CD4-positive, CD25-positive, alpha-beta regulatory T cell (primary cell): ENCODE results near the gene RTTN. TPM values are rescaled to one million over a fixed set of nuclear protein-coding genes. Genes with fewer than 3 reads are reported as not detected.

ENCODE experiments used
- ATAC-seq, 2 donors: fragments of 150-1000 bp; cut with Tn5 transposase; one replicate each; pipeline ENCODE4 v1.10.0; 2021; ENCODE audit warnings: low read depth in 2 of 2, moderate number of reproducible peaks in 2 of 2, moderate library complexity in 1 of 2
- DNase-seq, 3 donors: peaks; one replicate each; pipeline versions ENCODE4 v3.0.0 to v3.0.0-alpha.2; 2012 to 2022; ENCODE audit warnings: mixed read lengths in 1 of 3
- H3K27ac ChIP-seq: one replicate; pipeline ENCODE4 v1.7.0; 2013; ENCODE audit warnings: mild to moderate bottlenecking, low read length; ENCODE audit not compliant: insufficient read depth, poor library complexity, severe bottlenecking
- H3K27me3 ChIP-seq: one replicate; pipeline ENCODE4 v1.7.0; 2013; ENCODE audit warnings: low read length; ENCODE audit not compliant: control insufficient read depth, insufficient read depth
- H3K36me3 ChIP-seq: one replicate; pipeline ENCODE4 v1.7.0; 2013; ENCODE audit warnings: mild to moderate bottlenecking, low read length, moderate library complexity; ENCODE audit not compliant: control insufficient read depth, insufficient read depth
- H3K4me1 ChIP-seq: 2 replicates; pipeline ENCODE4 v1.7.0; 2013; ENCODE audit warnings: mild to moderate bottlenecking, low read length; ENCODE audit not compliant: insufficient read depth, control insufficient read depth, poor library complexity, severe bottlenecking
- H3K4me3 ChIP-seq: one replicate; pipeline ENCODE4 v1.7.0; 2013; ENCODE audit warnings: low read depth, mild to moderate bottlenecking, low read length, moderate library complexity
- H3K9me3 ChIP-seq, 2 experiments: 1 replicate in 1 of 2; 2 replicates in 1 of 2; pipeline ENCODE4 v1.7.0; 2013; ENCODE audit warnings: low read length in 2 of 2, mild to moderate bottlenecking in 1 of 2, moderate library complexity in 1 of 2; ENCODE audit not compliant: control insufficient read depth in 2 of 2
- H3K27ac Mint-ChIP-seq, 3 donors: one replicate each; pipeline ENCODE4 v1.8.0; 2020 to 2022; ENCODE audit warnings: mild to moderate bottlenecking in 3 of 3, mixed read lengths in 3 of 3, moderate library complexity in 2 of 3
- H3K27me3 Mint-ChIP-seq: one replicate; pipeline ENCODE4 v1.8.0; 2022; ENCODE audit warnings: mild to moderate bottlenecking, mixed read lengths
- H3K36me3 Mint-ChIP-seq: one replicate; pipeline ENCODE4 v1.8.0; 2020; ENCODE audit warnings: mixed read lengths
- H3K4me1 Mint-ChIP-seq, 4 donors: one replicate each; pipeline ENCODE4 v1.8.0; 2020 to 2022; ENCODE audit warnings: mixed read lengths in 4 of 4, mild to moderate bottlenecking in 1 of 4
- H3K4me3 Mint-ChIP-seq, 4 donors: one replicate each; pipeline ENCODE4 v1.8.0; 2020 to 2022; ENCODE audit warnings: mild to moderate bottlenecking in 4 of 4, mixed read lengths in 4 of 4, moderate library complexity in 3 of 4
- H3K9me3 Mint-ChIP-seq, 7 donors: one replicate each; pipeline ENCODE4 v1.8.0; 2020 to 2022; ENCODE audit warnings: mixed read lengths in 7 of 7, mild to moderate bottlenecking in 3 of 7, moderate library complexity in 2 of 7
- polyA plus RNA-seq, 4 donors: library from polyadenylated mRNA; unstranded; fragments of 300-500 nt; fragmentation: Illumina TruSeq; gene quantifications; one replicate each; pipeline ENCODE4 v1.2.3, GENCODE V29; 2021
- total RNA-seq: library from RNA; stranded (reverse); gene quantifications from one replicate; pipeline ENCODE4 v1.2.3, GENCODE V29; 2022

The RTTN gene
- total and polyA plus RNA-seq, 5 donors from 2014 or later = 3.2 to 36.4 (median 4.8) TPM

DNA sequence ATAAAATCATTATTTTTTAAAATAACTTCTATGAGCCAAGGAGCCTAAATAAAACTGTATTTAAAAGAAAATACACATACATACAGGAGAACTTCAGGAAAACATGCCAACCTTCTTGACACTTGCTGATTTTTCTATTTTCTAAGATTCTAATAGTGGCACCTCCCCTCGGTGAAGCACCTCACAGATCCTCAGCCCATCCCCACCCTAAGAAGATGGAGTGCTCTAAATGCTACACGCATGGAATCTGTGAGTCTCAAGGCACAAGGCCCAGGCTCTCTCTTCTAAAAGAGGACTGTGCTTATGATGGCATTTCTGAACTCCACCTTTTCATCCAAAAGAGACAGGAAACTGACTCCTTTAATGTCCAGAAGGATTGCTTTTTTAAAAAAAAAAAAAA is 56.3 kb downstream of the RTTN start:
- Mint-ChIP-seq H3K27me3 (no peaks in the 10 kb centered on the region), H3K27ac (peak overlapping the region in 1 of 3 donors; percentile 33), H3K4me3 (no peak overlapping the region), H3K36me3 (peaks cover 45% of the 10 kb centered on the region), H3K9me3 (no peaks in the 10 kb centered on the region), H3K4me1 (peaks cover 0 to 16% (median 9%) of the 10 kb centered on the region in 4 donors)
- H3K4me3 ChIP-seq = no peak overlapping the region
- ATAC-seq (no peak), DNase-seq (no peak)
- no peak overlapping the region for H3K27ac ChIP-seq
- no peaks in the 10 kb centered on the region for H3K9me3 ChIP-seq
- no peaks in the 10 kb centered on the region for H3K4me1 ChIP-seq
- no peaks in the 10 kb centered on the region for H3K27me3 ChIP-seq
- H3K36me3 ChIP-seq = peaks cover 51% of the 10 kb centered on the region

GRCh38 chr18:70148039-70148938 is 57.2 kb downstream of the RTTN start:
- H3K27ac ChIP-seq = no peak overlapping the region
- ATAC-seq = no peak

DNA sequence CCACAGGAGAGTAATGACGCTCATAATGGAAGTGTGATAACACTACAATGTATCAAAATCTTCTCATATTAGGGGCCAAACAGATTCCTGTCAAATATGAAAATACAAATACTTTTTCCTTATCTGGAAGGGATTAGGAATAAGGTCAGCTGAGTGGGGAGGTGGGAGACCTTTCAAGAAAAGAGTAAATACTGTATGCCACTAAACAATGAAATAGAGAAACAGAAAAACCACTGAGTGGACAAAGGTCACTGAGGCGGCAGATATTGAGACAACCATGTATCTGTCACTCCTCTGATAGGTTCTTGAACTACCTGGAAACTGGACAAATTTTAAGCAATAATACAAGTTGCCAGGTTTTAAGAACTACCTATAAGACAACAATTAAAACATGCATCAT is 59.3 kb downstream of the RTTN start:
- H3K27ac Mint-ChIP-seq = no peak overlapping the region
- no peak for ATAC-seq
- H3K36me3 ChIP-seq = peaks cover 60% of the 10 kb centered on the region
- no peak for DNase-seq
- no peaks in the 10 kb centered on the region for H3K9me3 ChIP-seq
- no peak overlapping the region for H3K27ac ChIP-seq
- H3K36me3 Mint-ChIP-seq = peaks cover 55% of the 10 kb centered on the region
- no peak overlapping the region for H3K4me3 Mint-ChIP-seq
- no peak overlapping the region for H3K4me3 ChIP-seq
- H3K4me1 ChIP-seq = no peaks in the 10 kb centered on the region
- H3K27me3 ChIP-seq = no peaks in the 10 kb centered on the region
- H3K27me3 Mint-ChIP-seq = no peaks in the 10 kb centered on the region
- H3K4me1 Mint-ChIP-seq = peaks cover 0 to 5% (median 0%) of the 10 kb centered on the region in 4 donors
- no peaks in the 10 kb centered on the region for H3K9me3 Mint-ChIP-seq

More at GRCh38 chr18:70148039-70148938, 57.2 kb downstream of the RTTN start:
- peak overlapping the region in 1 of 3 donors; percentile 24 for H3K27ac Mint-ChIP-seq
- H3K4me1 Mint-ChIP-seq = peaks cover 0 to 12% (median 9%) of the 10 kb centered on the region in 4 donors
- H3K4me3 Mint-ChIP-seq = no peak overlapping the region
- DNase-seq = no peak
- peaks cover 50% of the 10 kb centered on the region for H3K36me3 Mint-ChIP-seq
- H3K9me3 Mint-ChIP-seq = no peaks in the 10 kb centered on the region
- no peaks in the 10 kb centered on the region for H3K27me3 Mint-ChIP-seq
- no peaks in the 10 kb centered on the region for H3K27me3 ChIP-seq
- H3K36me3 ChIP-seq = peaks cover 52% of the 10 kb centered on the region
- H3K9me3 ChIP-seq = no peaks in the 10 kb centered on the region
- H3K4me1 ChIP-seq = no peaks in the 10 kb centered on the region
- no peak overlapping the region for H3K4me3 ChIP-seq

- peaks cover 47% of the 10 kb centered on the region for H3K36me3 Mint-ChIP-seq
These were observed 63.5 kb downstream of the RTTN start for GRCh38 chr18:70142001-70142400.

GRCh38 chr18:70139138-70139537 is 66.3 kb downstream of the RTTN start:
- Mint-ChIP-seq H3K27ac (no peak overlapping the region), H3K9me3 (no peaks in the 10 kb centered on the region), H3K36me3 (peaks cover 38% of the 10 kb centered on the region), H3K4me1 (peaks cover 0 to 5% (median 1%) of the 10 kb centered on the region in 4 donors), H3K4me3 (no peak overlapping the region), H3K27me3 (no peaks in the 10 kb centered on the region)
- no peaks in the 10 kb centered on the region for H3K9me3 ChIP-seq
- H3K4me1 ChIP-seq = no peaks in the 10 kb centered on the region
- peaks cover 22% of the 10 kb centered on the region for H3K36me3 ChIP-seq
- no peak for ATAC-seq
- H3K27ac ChIP-seq = no peak overlapping the region
- no peak overlapping the region for H3K4me3 ChIP-seq
- no peaks in the 10 kb centered on the region for H3K27me3 ChIP-seq
- DNase-seq = no peak

More at GRCh38 chr18:70142001-70142400, 63.5 kb downstream of the RTTN start:
- ATAC-seq = no peak
- H3K4me3 ChIP-seq = no peak overlapping the region
- Mint-ChIP-seq H3K27me3 (no peaks in the 10 kb centered on the region), H3K4me3 (no peak overlapping the region), H3K27ac (no peak overlapping the region), H3K4me1 (peaks cover 0 to 5% (median 1%) of the 10 kb centered on the region in 4 donors), H3K9me3 (no peaks in the 10 kb centered on the region)
- H3K27ac ChIP-seq = no peak overlapping the region
- H3K27me3 ChIP-seq = no peaks in the 10 kb centered on the region
- H3K36me3 ChIP-seq = peaks cover 34% of the 10 kb centered on the region
- H3K4me1 ChIP-seq = no peaks in the 10 kb centered on the region
- H3K9me3 ChIP-seq = no peaks in the 10 kb centered on the region
- no peak for DNase-seq

- H3K4me1 Mint-ChIP-seq = peaks cover 0 to 3% (median under 1%) of the 10 kb centered on the region in 4 donors
These were observed 69.9 kb downstream of the RTTN start for GRCh38 chr18:70135604-70136003.

DNA sequence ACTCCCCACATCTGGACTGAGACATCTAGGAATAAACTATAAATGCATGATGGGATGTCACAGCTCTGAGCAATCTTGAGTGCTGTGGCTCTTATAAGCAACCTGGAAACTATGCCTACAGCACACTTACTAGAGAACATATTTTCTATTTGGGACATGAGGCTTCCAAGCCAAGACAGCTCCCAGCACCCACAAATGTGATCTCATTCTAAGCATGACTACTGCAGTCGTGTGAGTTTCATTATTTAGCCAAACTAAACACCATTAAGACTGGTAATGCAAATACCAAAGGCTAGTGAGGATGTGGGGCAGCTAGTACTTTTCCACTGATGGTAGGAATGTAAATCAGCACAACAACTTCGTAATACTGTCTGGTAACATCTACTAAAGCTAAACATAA is 72.5 kb downstream of the RTTN start:
- Mint-ChIP-seq H3K4me1 (peaks cover 0 to 13% (median 1%) of the 10 kb centered on the region in 4 donors), H3K36me3 (peaks cover 60% of the 10 kb centered on the region), H3K9me3 (peaks cover 0 to 7% (median 0%) of the 10 kb centered on the region in 7 donors), H3K27me3 (no peaks in the 10 kb centered on the region), H3K27ac (no peak overlapping the region), H3K4me3 (no peak overlapping the region)
- no peak for ATAC-seq
- Histone ChIP-seq H3K4me1 (no peaks in the 10 kb centered on the region), H3K27me3 (no peaks in the 10 kb centered on the region), H3K36me3 (peaks cover 21% of the 10 kb centered on the region), H3K27ac (no peak overlapping the region), H3K9me3 (no peaks in the 10 kb centered on the region), H3K4me3 (no peak overlapping the region)
- DNase-seq = no peak

More at GRCh38 chr18:70135604-70136003, 69.9 kb downstream of the RTTN start:
- H3K27ac Mint-ChIP-seq = peak overlapping the region in 2 of 3 donors; percentile 14 to 24
- Histone ChIP-seq H3K36me3 (peaks cover 19% of the 10 kb centered on the region), H3K27me3 (no peaks in the 10 kb centered on the region), H3K27ac (no peak overlapping the region), H3K9me3 (no peaks in the 10 kb centered on the region), H3K4me3 (no peak overlapping the region), H3K4me1 (no peaks in the 10 kb centered on the region)
- no peaks in the 10 kb centered on the region for H3K27me3 Mint-ChIP-seq
- peaks cover 44% of the 10 kb centered on the region for H3K36me3 Mint-ChIP-seq
- ATAC-seq (no peak), DNase-seq (no peak)
- no peak overlapping the region for H3K4me3 Mint-ChIP-seq
- peaks cover 0 to under 1% (median 0%) of the 10 kb centered on the region in 7 donors for H3K9me3 Mint-ChIP-seq
